OCI-LY7 (cell line): Measurements from ENCODE around the gene EGR4. TPM values are rescaled to one million over a fixed set of nuclear protein-coding genes. Genes with fewer than 3 reads are reported as not detected.

ENCODE experiments used
- BruUV-seq: library from RNA; stranded (reverse); fragments of 400-500 nt; replicated peaks from 2 replicates; lab custom pipeline; 2021; lab: Mats Ljungman, UMichigan
- CTCF ChIA-PET: fragments of 300-600 bp; sonication (Branson Sonifier 250); formaldehyde crosslinking; loops from one replicate; lab custom pipeline; 2022; ENCODE audit warnings: antibody characterized with exemption; ENCODE audit not compliant: unreplicated experiment; lab: Charles Lee
- POLR2A ChIA-PET: fragments of 300-600 bp; sonication (Branson Sonifier 250); formaldehyde crosslinking; loops from one replicate; lab custom pipeline; 2022; ENCODE audit warnings: antibody characterized with exemption; lab: Charles Lee
- DNase-seq: peaks from one replicate; pipeline ENCODE4 v3.0.0-alpha.2; 2015; ENCODE audit warnings: low spot score
- H2AFZ ChIP-seq: fragments of 200-600 bp; sonication (generic), shearing (Covaris generic); 2 replicates; pipeline ENCODE4 v1.6.1; 2014; ENCODE audit warnings: mild to moderate bottlenecking, antibody characterized with exemption, low read length, moderate library complexity
- H3K27ac ChIP-seq: fragments of 200-600 bp; sonication (generic); 2 replicates; pipeline ENCODE4 v1.5.1; 2014; ENCODE audit warnings: mixed run types, low read depth, mild to moderate bottlenecking, moderate library complexity, low read length, inconsistent platforms; ENCODE audit not compliant: poor library complexity, severe bottlenecking
- H3K36me3 ChIP-seq: fragments of 200-600 bp; sonication (generic); 2 replicates; pipeline ENCODE4 v1.6.1; 2014; ENCODE audit warnings: mild to moderate bottlenecking, antibody characterized with exemption, low read length, moderate library complexity, mixed read lengths; ENCODE audit not compliant: insufficient read depth
- H3K4me1 ChIP-seq: fragments of 200-600 bp; sonication (generic); 2 replicates; pipeline ENCODE4 v1.5.1; 2014; ENCODE audit warnings: mild to moderate bottlenecking, low read length; ENCODE audit not compliant: insufficient read depth, poor library complexity, severe bottlenecking
- H3K4me2 ChIP-seq: fragments of 200-600 bp; sonication (generic); 2 replicates; pipeline ENCODE4 v1.6.1; 2014; ENCODE audit warnings: mild to moderate bottlenecking, low read length
- H3K4me3 ChIP-seq: fragments of 200-600 bp; sonication (generic); 2 replicates; pipeline ENCODE4 v1.5.1; 2014; ENCODE audit warnings: mild to moderate bottlenecking, low read depth, low read length; ENCODE audit not compliant: poor library complexity, severe bottlenecking
- H3K79me2 ChIP-seq: fragments of 200-600 bp; sonication (generic); 2 replicates; pipeline ENCODE4 v1.6.1; 2016; ENCODE audit warnings: low read depth, mild to moderate bottlenecking, low read length, moderate library complexity, mixed read lengths; ENCODE audit not compliant: insufficient read depth
- H3K9me2 ChIP-seq: fragments of 200-600 bp; sonication (generic); 2 replicates; pipeline ENCODE4 v1.6.1; 2016; ENCODE audit warnings: mild to moderate bottlenecking, low read length, mixed read lengths; ENCODE audit not compliant: insufficient read depth
- H3K9me3 ChIP-seq: fragments of 200-600 bp; sonication (generic); 2 replicates; pipeline ENCODE4 v1.6.1; 2014; ENCODE audit warnings: mild to moderate bottlenecking, mixed run types, low read length, mixed read lengths
- H4K20me1 ChIP-seq: fragments of 200-600 bp; sonication (generic); 2 replicates; pipeline ENCODE4 v1.6.1; 2014; ENCODE audit warnings: mild to moderate bottlenecking, antibody characterized with exemption, low read length, moderate library complexity, mixed read lengths; ENCODE audit not compliant: insufficient read depth
- CTCF ChIP-seq: fragments of 200-600 bp; sonication (generic); conservative IDR thresholded peaks from 2 replicates; pipeline ENCODE4 v1.5.1; 2014; ENCODE audit warnings: mild to moderate bottlenecking, antibody characterized with exemption, low read length, moderate library complexity, mixed read lengths
- EZH2phosphoT487 ChIP-seq: fragments of 200-600 bp; sonication (generic); IDR thresholded peaks from 2 replicates; pipeline ENCODE4 v1.6.1; 2018; ENCODE audit warnings: low read depth, borderline replicate concordance, mild to moderate bottlenecking, mixed run types, antibody characterized with exemption, low read length, moderate library complexity, mixed read lengths
- intact Hi-C: fragments of 100-400 bp; cut with micrococcal nuclease; formaldehyde crosslinking; loops from one replicate; pipeline ENCODE4 v1.10.0; 2022; ENCODE audit not compliant: unreplicated experiment
- total RNA-seq, 2 experiments: library from RNA; depleted of rRNA in 1 of 2; stranded (reverse); fragments of >200 nt in 1 of 2; shearing (Covaris generic) in 1 of 2; gene quantifications; 2 replicates each; pipeline ENCODE4 v1.2.3, GENCODE V29; 2014 to 2022

EGR4 gene
- total RNA-seq, 2 experiments from 2014 or later = not detected

GRCh38 chr2:73257021-73257420 lies 36.3 kb downstream of the EGR4 start:
- BruUV-seq = no TSS peak
- Histone ChIP-seq H3K4me3 (no peak overlapping the region), H3K9me2 (no peaks in the 10 kb centered on the region), H4K20me1 (no peaks in the 10 kb centered on the region), H3K4me1 (no peaks in the 10 kb centered on the region), H3K27ac (no peak overlapping the region), H3K36me3 (peaks cover 85% of the 10 kb centered on the region), H2AFZ (no peak overlapping the region), H3K4me2 (no peak overlapping the region), H3K9me3 (no peaks in the 10 kb centered on the region), H3K79me2 (no peaks in the 10 kb centered on the region)
- DNase-seq = no peak
- POLR2A ChIA-PET = no interaction called here
- intact Hi-C loops = no loop called here
- CTCF ChIA-PET = no interaction called here
- TF ChIP-seq CTCF (no peak), EZH2phosphoT487 (no peak)

DNA sequence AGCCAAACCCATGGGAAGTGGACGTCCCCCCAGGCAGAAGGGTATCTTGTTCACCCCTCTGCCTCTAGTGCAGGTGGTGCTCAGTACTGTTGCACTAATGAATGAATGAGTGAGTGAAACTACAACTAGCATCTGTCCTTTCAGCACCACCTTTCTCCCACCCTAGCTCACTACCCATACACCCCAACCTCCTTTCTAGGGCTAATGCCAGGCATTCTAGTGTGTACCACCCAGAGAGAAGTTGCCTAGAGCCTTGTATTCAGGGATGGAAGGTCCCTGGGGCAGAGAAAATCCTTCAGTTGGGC lies 36.8 kb downstream of the EGR4 start:
- H3K27ac ChIP-seq = no peak overlapping the region
- ChIA-PET POLR2A (interaction anchor here (0.6 to 1.1 kb wide), 2 partner anchors 24 to 43 kb away, joined by 3 to 4 read pairs; partner anchors contain the start of gene PRADC1), CTCF (no interaction called here)
- H3K4me3 ChIP-seq = no peak overlapping the region
- TF ChIP-seq EZH2phosphoT487 = no peak
- no peak for TF ChIP-seq CTCF
- no peak overlapping the region for H3K4me2 ChIP-seq
- no peaks in the 10 kb centered on the region for H3K9me2 ChIP-seq
- H3K79me2 ChIP-seq = no peaks in the 10 kb centered on the region
- DNase-seq = no peak
- no peaks in the 10 kb centered on the region for H3K9me3 ChIP-seq
- no peaks in the 10 kb centered on the region for H3K4me1 ChIP-seq
- no peaks in the 10 kb centered on the region for H4K20me1 ChIP-seq
- peaks cover 88% of the 10 kb centered on the region for H3K36me3 ChIP-seq
- intact Hi-C loops = no loop called here
- no TSS peak for BruUV-seq
- H2AFZ ChIP-seq = no peak overlapping the region

GRCh38 chr2:73255907-73256617 lies 37.3 kb downstream of the EGR4 start:
- intact Hi-C loops = no loop called here
- no peaks in the 10 kb centered on the region; the same call in 1 of the 2 replicates for H4K20me1 ChIP-seq
- ChIA-PET CTCF (no interaction called here), POLR2A (interaction anchor here (0.6 to 1.1 kb wide), 2 partner anchors 24 to 43 kb away, joined by 3 to 4 read pairs; partner anchors contain the start of gene PRADC1)
- DNase-seq = no peak
- TF ChIP-seq CTCF (no peak), EZH2phosphoT487 (no peak)
- no peak overlapping the region for H3K4me2 ChIP-seq
- H3K79me2 ChIP-seq = no peaks in the 10 kb centered on the region
- no peaks in the 10 kb centered on the region for H3K9me2 ChIP-seq
- H3K9me3 ChIP-seq = no peaks in the 10 kb centered on the region
- H2AFZ ChIP-seq = no peak overlapping the region
- BruUV-seq = TSS peak; percentile 34
- H3K4me1 ChIP-seq = no peaks in the 10 kb centered on the region
- no peak overlapping the region for H3K27ac ChIP-seq
- no peak overlapping the region for H3K4me3 ChIP-seq
- H3K36me3 ChIP-seq = peaks cover 87% of the 10 kb centered on the region
